GM18499 (cell line): Measurements from ENCODE around the gene DNAJC7.
"Not testable (repeated sequence)": the region's sequence is repeated elsewhere in the genome, so short reads cannot be mapped to it uniquely, and the experiment has no call there.

Source experiments
- ATAC-seq: cut with Tn5 transposase; IDR thresholded peaks from one replicate; pipeline ENCODE4 v1.9.1; 2021; ENCODE audit warnings: moderate number of reproducible peaks; ENCODE audit not compliant: insufficient read depth, unreplicated experiment

Gene DNAJC7

DNA sequence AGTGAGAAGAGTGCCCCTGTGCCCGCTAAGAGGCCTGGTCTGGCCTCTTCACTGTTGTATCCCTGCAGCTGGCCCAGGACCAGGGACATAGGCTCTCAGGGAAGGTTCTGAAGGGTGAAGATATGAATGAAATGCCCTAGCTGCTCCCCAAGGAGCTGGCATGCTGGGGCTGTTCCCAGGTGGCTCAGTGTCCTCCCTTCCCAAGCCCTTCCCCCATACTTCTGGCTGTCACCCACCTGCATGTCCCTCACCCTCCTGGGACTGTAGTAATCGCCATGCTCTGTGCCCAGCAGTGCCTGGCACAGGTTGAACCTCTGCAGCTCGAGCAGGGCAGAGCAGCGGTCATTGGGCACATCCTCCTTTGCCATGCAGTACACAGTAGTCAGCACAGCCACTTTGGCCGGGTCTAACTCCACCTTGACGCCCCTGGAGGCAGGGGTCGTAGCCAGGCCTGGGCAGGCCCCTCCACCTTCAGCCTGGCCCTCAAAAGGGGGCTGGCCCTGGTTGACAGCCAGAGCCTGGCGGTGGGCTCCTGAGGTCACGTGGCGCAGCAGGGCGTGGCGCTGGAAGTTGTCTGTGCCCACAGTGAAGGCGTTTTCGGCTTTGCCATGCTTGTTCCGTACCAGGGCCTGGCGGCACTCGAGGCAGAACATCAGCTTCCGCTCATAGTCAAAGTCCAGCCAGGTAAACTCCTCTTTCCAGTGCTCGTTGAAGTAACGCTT is 25.5 kb upstream of the DNAJC7 start:
- no peak for ATAC-seq

DNA sequence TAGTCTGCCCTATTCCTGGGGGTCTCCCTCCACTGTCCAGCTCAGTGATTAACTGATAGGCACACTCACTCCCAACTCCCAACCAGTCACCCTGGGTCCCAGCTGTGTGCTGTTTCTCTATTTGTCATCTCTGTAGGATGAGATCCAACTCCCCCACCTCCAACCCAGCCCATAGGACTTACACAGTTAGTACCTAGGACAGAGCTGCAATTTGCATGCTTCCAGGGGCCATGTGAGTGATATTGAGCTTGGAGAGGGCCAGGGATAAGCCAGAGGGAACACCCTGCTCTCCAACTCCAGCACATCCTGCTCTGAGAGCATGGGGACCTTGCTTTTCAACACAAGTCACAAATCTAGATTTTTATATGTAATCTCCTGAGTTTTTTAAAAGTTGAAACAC is 24.4 kb upstream of the DNAJC7 start:
- no peak for ATAC-seq

DNA sequence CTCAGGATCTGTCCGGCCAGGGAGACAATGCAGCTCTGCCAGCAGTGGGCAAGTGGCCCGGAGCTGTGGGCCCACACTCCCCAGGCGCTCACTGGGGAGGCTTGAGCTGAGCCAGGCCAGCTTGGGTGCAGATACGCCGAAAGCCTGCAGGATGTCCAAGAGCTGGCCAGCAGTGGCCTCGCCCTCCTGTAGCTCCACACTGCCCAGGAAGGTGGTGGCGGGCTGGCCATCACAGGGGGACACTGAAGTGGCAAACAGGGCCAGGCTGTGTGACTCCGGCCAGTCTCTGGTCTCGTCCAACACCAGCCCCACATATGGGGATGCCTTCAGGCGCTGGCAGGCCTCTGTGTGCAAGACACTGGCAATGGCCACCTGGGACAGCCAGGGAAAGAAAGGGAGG is 23.6 kb upstream of the DNAJC7 start:
- ATAC-seq: no peak

DNA sequence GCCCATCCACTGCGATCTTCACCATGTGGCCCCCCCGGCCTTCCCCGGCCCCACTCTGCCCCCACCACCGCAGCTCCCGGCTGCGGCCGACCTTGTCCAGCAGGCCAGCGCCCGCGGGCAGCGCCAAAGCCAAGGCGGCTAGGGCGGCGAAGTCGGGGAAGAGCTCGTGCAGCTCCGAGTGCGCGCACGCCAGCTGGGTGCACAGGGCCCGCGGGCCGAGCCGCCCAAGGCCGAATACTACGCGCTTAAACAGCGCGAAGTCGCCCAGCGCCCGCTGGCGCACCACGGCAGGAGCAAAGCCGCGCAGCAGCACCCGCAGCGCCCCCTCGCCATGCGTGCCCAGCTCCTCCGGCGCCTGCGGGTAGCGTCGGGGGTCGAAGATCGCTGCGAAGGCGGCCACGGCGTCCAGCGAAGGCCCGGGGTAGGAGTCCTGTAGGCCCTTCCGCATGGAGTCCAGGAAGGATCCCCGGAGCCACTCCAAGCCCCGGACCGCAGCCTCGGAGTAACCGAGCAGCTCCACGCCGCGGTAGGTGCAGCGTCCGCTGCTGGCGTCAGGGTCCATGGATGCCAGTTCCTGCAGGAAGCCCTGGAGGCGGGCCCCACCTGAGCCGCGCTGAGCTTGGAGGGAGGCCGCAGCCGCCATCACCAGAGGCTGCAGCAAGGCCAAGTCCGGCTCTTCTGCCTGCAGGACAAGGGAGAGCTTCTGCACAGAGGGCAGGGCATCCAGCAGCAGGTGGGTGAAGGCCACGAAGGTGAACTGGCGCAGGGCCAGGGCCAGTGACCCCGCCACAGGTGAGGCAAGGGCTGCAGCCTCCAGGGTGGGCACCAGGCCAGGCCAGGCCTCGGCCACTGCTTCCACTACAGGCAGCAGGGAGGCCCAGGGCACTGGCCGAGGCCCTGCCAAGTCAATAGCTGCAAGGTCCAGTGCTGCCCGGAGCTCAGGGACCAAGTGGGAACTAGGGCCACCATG is 22.8 kb upstream of the DNAJC7 start:
- no peak for ATAC-seq

DNA sequence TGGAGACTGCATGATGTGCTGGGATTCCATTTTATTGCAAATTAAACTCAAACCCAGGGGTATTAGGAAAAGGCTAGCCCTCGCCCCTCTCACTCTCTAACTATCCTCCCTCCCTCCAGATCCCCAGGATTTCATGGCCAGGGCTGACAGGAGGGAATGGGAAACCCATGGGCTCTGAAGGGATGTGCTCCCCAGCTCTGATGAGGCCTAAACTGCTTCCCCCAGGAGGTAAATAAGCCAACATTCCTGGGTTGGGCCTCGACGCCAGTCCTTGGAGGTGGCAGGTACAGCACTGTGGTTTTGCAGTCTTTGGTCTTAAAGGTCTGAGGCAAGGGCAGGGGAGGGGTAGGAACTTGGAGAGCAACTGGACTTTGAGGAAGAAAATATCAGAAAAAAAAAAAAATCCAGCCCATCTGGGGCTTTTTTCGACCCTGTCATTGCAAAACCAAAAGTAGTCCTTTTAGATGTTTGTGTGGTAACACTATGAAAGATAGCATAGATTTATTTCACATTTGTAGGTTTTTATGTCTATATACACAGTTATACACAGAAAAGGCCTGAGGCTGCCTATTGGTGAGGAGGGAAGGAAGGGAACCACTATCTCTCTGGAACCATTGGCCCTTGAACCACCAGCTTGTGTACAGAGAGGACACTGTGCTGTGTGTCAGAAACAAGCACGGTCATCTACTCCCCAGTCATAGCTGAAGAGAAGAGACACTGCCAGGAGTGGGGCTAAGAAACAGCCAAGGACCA is 21.2 kb upstream of the DNAJC7 start:
- no peak for ATAC-seq

DNA sequence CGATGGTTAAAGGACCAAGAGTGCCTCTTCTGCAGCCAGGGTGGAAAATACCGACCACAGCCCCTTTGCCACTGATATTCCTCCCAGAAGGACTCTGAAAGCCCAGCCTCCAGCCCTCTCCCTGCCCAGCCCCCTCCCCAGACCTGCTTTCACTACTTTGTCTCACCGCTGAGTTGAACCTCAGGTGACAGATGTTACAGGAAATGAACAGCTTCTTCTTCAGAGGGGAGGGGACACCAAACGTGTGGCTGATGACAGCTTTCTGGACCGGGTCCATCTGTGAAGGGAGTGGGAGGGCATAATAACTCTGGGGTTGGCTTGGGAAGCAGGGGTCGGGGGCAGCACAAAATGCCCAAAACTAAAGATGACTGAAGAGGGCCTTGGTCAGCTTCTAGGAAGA is 16.8 kb upstream of the DNAJC7 start:
- ATAC-seq: no peak

DNA sequence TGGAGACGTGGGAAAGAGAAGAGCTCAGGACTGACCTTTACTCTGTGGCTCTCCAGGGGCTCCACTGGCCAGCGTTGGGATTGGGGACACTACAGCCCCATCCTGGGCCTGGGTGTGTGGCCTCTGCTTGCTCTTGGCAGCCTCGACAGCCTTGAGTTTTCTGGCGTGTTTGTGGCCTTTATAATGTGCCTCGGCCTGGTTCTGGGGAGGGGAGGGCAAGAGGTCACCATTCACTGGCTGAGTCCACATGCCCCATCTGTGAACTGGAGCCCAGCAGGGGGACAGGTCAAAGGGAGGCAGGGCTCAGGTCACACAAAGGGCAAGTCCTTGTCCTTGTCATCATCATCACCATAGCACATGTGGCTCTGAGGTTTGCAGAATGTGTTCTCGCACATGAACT is 14.3 kb upstream of the DNAJC7 start:
- no peak for ATAC-seq

DNA sequence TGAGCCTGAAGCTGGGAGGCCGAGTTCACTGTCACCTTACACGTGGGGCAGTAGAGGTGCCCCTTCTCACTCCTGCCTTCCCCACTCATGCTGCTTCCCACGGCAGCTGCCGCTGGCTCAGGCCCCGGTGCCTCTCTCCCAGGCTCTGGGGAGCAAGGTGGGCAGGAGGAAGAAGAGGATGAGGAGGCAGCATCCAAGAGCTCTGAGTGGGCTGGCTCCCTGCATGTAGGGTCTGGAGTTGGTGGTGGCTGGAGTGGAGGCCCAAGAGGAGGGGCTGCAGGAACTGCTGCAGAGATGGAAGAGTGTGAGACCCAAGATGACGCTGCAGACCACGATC is 11.5 kb upstream of the DNAJC7 start:
- ATAC-seq: no peak

DNA sequence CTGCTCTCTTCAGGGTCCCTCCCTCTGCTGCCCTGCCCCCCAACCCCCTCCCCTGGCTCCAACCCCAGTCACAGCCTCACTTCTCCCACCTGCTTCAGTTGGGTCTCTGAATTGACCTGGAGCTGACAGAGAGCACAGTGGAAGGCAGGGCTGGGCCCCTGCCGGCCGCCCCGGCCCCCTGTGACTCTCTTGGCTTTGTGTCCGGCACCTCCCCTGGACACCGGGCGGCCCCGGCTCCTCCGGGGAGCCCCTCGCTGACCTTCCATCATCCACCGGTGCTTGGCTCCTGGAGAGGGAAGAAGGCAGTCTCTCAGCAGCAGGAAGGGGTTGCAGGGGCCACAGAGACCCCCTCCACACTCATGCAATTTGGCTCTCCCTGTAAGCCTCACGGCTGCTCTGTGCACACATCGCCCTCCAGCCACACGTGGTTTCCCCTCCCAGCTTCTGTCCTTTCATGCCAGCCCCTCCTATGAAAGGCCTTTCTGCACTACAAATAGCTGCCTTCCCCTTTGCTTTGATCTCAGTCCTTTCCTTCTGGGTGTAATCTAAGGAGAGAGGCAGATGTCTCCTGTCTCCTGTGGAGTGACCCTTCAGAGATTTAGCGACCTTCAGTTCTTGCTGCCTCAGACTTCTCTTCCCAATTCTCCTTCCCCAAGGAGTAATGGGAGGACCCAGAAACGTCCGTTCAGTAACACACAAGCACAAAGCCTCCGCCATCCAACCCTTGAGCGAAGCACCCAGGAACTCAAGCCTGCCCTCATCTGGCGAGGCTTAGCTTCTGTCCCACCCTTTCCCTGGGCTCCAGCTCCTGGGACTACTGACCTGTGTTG is 10.9 kb upstream of the DNAJC7 start:
- no peak for ATAC-seq

DNA sequence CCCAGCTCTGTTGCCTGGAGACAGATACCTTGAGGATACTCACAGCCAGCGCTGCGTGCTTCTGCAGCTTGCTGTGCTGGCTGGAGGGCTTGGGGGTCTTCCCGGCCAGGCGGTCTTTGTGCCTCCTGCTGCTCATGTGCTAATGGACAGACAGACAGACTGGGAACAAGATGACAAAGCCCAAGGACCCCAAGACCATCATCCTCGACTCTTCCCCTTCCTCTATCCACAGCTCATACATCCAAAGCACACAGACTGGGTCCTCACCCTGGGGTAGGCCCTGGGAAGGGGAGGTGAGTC is 10.3 kb upstream of the DNAJC7 start:
- no peak for ATAC-seq

DNA sequence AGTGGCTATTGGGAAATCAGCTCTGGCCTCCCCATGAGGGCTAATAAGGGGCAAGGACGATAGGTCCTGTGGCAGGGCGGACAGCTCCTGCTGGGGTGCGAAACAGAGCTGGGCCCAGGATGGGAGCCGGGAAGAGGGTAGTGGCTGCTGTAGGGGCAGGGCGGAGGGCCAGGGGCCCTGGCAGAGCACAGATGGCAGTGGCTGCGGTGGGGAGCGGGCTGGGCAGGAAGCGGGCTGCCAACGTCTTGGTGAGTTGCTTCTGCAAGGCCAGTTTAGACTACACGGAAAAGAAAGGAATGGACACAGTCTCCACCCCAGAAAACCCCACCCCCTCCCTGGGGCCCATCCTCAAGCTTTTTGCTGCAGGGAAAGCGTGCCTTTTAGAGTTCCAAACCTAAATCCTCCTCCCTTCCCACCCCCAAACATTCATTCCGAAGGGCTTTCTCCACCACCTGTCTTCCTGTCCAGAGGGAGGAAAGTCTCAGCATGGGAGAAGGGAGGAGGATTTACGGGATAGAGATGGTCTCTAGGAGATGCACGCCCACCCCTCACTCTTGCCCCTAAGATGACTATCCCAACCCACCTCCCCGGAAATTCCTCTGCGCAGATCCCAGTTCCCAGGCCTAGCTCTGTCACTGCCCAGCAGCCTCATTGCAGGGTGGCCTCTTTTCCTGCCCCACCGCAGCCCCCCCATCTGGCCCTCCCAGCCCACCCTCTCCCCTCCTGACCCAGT is 9.8 kb upstream of the DNAJC7 start:
- ATAC-seq: no peak

DNA sequence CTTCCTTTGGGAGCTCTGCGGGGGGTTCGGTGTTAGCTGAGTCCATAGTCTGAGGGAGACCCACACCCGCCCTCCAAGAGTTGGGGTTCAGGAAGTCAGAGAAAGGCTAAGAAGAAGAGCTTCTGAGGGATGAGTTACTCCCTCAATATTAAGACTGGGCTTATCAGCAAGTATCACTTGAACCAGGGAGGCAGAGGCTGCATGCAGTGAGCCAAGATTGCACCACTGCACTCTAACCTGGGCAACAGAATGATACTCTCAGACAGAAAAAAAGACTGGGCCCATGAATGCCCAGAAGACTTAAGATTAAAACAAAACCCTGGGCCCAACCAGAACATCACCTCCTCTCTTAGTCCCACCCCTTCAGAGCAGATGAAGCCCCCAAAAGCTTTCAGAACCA is 8.7 kb upstream of the DNAJC7 start:
- ATAC-seq: no peak

DNA sequence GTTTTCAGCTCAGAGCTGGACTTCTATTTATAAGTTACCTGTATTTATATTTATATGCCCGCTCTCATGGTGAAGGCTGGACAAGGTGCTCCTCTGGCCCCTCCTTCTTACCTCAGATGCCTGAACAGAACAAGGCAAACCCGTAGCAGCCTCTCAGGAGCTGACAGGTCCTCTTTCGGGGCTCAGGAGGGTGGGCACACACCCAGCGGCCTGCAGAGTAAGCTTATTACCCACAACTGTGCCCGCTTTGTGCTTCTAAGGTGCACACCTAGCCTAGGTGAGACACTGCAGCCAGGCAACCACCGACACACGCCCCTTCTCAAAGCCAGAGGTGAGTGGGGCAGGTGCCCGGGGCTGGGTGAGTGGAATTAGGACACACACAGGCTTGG is 7.9 kb upstream of the DNAJC7 start:
- ATAC-seq: no peak

DNA sequence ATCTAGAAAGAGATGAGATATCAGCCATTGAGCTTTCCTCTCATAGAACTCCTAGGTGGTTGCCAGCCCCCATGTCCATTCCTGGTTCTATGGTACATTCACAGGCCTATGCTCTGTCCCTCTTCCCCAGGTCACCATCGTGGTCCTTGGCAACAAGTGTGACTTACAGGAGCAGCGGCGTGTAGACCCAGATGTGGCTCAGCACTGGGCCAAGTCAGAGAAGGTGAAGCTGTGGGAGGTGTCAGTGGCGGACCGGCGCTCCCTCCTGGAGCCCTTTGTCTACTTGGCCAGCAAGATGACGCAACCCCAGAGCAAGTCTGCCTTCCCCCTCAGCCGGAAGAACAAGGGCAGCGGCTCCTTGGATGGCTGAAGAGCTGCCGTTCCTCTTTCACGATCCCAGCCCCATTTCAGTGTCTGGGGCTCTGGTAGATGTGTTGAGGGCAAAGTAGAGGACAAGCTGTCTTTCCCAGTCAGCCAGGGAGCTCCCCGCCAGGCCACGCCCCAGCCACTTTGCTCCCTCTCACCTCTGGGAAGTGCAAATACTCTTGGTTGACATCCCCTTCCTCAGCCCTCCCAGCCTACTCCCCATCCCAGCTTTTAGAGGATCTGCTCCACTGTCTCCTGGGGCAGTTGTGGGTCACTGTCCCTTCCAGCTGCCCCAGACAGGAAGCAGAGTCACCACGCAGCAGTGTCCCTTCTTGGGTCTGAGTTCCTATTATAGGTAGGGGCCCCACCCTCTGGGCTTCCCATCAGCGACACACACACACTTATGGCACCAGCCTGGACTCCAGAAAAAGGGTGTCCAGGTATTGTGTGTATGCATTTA is 6.5 kb upstream of the DNAJC7 start:
- ATAC-seq: no peak

DNA sequence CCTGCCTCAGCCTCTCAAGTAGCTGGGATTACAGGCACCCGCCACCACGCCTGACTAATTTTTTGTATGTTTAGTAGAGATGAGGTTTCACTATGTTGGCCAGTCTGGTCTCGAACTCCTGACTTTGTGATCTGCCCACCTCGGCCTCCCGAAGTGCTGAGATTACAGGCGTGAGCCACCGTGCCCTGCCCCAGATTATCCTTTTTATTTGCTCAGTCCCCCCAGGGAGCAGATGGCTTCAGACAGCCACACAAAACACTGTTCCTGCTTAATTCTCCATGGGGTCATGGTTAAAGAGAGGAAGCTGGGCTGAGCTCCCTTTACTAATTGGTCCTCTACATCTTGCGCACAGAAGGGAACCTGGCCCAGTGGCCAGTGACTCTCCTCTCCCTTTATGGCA is 3.6 kb upstream of the DNAJC7 start:
- not testable (repeated sequence) for ATAC-seq

DNA sequence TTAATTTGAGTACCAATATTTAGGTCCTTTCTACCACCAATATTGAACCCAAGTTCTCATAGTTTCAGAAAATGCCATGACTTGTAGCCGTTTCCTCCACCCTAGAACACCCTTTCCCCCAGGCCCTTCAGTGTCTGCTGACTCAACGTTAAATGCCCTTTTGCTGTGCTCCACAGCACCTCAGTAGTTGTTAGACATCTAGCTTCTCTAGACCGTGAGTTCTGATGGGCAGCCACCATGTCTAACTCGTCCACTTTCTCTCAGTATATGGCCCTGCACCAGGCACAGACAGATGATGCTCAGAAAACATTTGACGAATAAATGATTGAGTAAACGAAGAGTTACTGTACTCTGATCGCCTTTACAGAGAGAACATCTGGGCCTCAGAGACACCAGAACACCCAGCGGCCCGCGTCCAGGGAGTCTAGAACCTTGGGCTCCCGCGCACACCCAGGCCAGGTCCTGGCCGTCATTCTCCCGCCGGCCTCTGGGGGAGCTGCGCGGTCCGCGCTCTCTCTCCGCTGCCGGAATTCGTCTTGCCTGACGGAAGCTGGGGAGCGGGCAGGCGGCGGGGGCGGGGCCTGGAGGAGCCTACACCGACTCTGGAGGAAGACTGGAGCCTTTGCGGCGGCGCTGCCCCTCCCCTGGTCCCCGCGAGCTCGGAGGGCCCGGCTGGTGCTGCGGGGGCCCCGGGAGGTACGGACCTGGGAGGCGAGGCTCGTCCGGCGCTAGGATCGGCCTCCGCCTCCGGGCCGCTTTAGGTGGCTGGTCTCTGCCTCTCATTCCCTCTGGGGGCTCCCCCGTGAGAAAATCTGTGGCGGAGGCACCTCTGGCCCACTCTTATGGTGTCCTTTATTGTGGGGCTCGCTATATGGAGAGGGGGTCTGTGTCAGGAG is 2.5 kb upstream of the DNAJC7 start, which contains the start of gene NKIRAS2:
Gene NKIRAS2, plus strand, starts transcription at position 582 of the 896 bp plus-strand sequence. CDS start 1,488 bp downstream, outside the sequence.
- ATAC-seq: no peak

DNA sequence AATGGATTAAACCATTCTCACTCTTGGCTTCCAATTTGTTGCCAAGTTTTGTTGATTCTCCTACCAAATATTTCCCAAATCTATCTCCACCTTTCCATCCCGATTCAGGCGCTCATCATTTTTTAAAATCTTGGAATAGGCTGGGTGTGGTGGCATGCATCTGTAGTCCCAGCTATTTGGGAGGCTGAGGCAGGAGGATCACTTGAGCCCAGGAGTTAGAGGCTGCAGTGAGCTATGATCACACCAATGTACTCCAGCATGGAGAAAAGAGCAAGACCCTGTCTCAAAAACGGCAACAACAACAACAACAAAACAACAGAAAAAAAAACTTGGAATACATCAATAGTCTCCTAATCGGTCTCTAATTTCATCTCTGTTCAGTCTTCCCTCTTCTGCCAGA is 1.7 kb upstream of the DNAJC7 start:
- no peak for ATAC-seq

DNA sequence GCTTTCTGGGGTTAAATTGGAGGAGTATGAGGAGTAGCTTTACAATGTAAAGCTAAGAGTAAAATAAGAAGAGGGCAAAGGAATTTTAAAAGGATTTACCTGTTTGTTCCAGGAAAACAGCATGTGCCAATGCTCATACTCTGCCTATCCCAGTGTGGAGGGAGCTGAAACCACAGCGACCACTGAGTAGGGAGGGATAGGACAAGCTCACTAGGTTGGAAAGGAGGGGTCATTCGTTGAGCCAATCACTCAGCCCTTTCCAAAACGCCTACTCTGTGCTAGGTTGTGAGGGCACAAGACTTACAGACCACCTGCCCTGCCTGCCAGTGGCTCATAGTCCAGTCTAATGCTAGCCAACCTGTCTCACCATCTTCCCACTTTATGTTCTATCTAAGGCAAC is 1.1 kb upstream of the DNAJC7 start:
- no peak for ATAC-seq
